Motor neuron (in vitro differentiated cells): ENCODE results near the gene CLBA1. TPM values are rescaled to one million over a fixed set of nuclear protein-coding genes. Genes with fewer than 3 reads are reported as not detected.

ENCODE experiments used
- ATAC-seq, 8 experiments: fragments of 200-7000 bp; cut with Tn5 transposase; replicated peaks in 6 of 8; 2 replicates each; pipeline ENCODE4 v1.8.0; 2021; ENCODE audit warnings: mild to moderate bottlenecking in 8 of 8, moderate library complexity in 8 of 8
- H3K27ac ChIP-seq, 2 donors: fragments of 250-450 bp; sonication (Bioruptor Pico); 2 replicates each; pipeline ENCODE4 v1.9.0; 2021; ENCODE audit warnings: antibody characterized with exemption in 2 of 2, mild to moderate bottlenecking in 2 of 2, moderate library complexity in 1 of 2
- H3K4me1 ChIP-seq, 2 donors: fragments of 250-450 bp; sonication (Bioruptor Pico); replicated peaks in 1 of 2; 2 replicates each; pipeline ENCODE4 v1.6.1; 2021; ENCODE audit warnings: antibody characterized with exemption in 2 of 2, mild to moderate bottlenecking in 2 of 2, moderate library complexity in 1 of 2
- H3K4me3 ChIP-seq, 5 donors: fragments of 250-450 bp; sonication (Bioruptor Pico); 2 replicates each; pipeline ENCODE4 v1.9.0; 2021; ENCODE audit warnings: antibody characterized with exemption in 5 of 5, mild to moderate bottlenecking in 5 of 5, moderate library complexity in 4 of 5
- WGBS, 10 experiments: fragments of 450-650 bp; shearing (Covaris generic); methylation state at CpG; one replicate each; pipeline ENCODE4 v1.0.0; 2022; 5-methylcytosine and 5-hydroxymethylcytosine counted together
- in situ Hi-C, 9 experiments: fragments of 400-800 bp; cut with MboI; loops; one replicate each; pipeline ENCODE4 v1.15.0; 2021; ENCODE audit warnings: low sequenced_read_pairs in 9 of 9, low pct_unique_long_range_greater_than_20kb in 2 of 9; ENCODE audit not compliant: unreplicated experiment in 9 of 9
- total RNA-seq, 8 experiments: library from RNA; unstranded; fragments of 300-600 nt; gene quantifications; 2 replicates each; pipeline versions ENCODE4 v1.2.3 to v1.2.4, GENCODE V29; 2022

The CLBA1 gene
- total RNA-seq, 8 experiments from 2014 or later = 10.0 to 22.2 (median 11.9) TPM

- ATAC-seq = peak; percentile 38 to 68 (median 55)
- H3K4me3 ChIP-seq = no peak overlapping the region
- H3K27ac ChIP-seq = no peak overlapping the region
- in situ Hi-C loops = no loop called here
- H3K4me1 ChIP-seq = peaks cover 4 to 15% of the 10 kb centered on the region in 2 donors
- WGBS, 10 experiments = 0 to 22% methylated on average over 1 to 3 of the region's 36 CpGs; no CpG with 5 or more reads in 8 of the 10 experiments
These were observed 18.0 kb upstream of the CLBA1 start for GRCh38 chr14:104967386-104968152.

DNA sequence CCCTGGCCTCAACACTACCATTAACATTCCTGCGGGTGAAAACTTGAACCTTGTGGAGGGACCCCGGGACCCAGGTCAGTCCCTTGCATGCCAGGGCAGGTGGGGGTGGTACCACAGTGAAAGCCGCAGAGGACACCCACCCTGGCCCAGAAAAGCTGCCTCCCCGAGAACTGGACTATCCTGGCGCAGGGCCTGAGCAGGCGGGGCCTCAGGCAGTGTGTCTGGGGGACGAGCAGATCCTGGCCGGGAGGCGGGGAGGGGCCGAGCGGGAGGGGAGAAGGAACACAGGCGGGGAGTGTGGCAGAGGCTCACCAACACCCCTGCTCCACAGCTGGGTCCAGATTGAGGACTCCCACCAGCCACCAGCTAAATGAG lies 17.4 kb upstream of the CLBA1 start:
- 20% methylated on average over 3 of the region's 12 CpGs; no CpG with 5 or more reads in 9 of the 10 experiments for WGBS, 10 experiments
- ATAC-seq = peak in 6 of 8 experiments; percentile 3 to 43 (median 32)
- Histone ChIP-seq H3K27ac (no peak overlapping the region), H3K4me1 (peaks cover 4 to 21% of the 10 kb centered on the region in 2 donors), H3K4me3 (no peak overlapping the region)
- in situ Hi-C loops = no loop called here

DNA sequence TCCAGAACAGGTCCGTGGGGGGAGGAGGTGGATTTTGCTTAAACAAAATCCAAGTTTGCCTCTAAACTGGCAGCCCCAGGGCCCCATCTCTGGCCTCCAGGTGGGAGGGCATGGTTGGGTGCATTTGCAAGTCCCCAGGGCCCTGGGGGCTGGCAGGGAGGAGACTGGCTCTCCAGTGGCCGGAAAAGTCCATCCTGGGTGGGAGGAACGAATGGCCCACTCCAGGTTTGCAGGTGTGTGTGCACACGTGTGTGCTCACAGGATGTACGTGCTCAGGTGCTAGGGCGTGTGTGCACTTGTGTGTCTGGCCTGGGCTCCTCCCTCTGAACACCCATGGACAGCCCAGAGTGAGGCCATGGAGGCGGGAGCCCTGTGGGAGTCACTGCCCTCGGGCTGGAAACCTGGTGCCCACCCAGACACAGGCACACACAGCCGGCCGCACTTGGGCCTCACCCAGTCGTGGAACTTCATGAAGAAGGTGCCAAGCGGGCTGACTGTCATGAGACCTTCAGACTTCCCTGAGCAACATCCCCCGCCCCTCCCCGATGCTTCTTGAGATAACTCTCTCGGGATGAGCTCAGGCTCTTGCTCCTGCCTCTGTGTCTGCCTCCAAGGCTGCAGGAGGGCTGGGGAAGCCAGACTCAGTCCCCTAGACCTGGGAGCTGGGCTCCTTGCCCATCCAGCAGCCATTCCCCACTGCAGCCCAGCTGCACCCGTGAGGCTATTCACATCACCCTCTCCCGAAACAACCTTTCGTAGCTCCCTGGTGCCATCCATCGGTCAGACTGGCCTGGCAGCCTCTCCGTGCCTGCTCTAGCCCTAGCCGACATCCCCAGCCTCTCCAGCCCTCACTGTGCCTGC lies 16.8 kb upstream of the CLBA1 start:
- in situ Hi-C loops = no loop called here
- ATAC-seq = peak in 1 of 8 experiments; percentile 23
- no peak overlapping the region for H3K4me3 ChIP-seq
- H3K27ac ChIP-seq = no peak overlapping the region
- H3K4me1 ChIP-seq = peaks cover 4 to 27% of the 10 kb centered on the region in 2 donors
- WGBS, 10 experiments = 7 to 90% (median 47%) methylated on average over 1 to 6 of the region's 21 CpGs; no CpG with 5 or more reads in 4 of the 10 experiments

GRCh38 chr14:104969741-104970230 lies 15.8 kb upstream of the CLBA1 start:
- H3K4me3 ChIP-seq = no peak overlapping the region
- in situ Hi-C loops = loop anchor here in 2 of 9 experiments (10.0 kb wide), 1 partner anchor 75 kb away; no protein-coding TSS in a partner anchor
- ATAC-seq = no peak
- H3K4me1 ChIP-seq = peaks cover 4 to 30% of the 10 kb centered on the region in 2 donors
- 67 to 100% (median 100%) methylated on average over 1 to 2 of the region's 10 CpGs; no CpG with 5 or more reads in 7 of the 10 experiments for WGBS, 10 experiments
- H3K27ac ChIP-seq = no peak overlapping the region

DNA sequence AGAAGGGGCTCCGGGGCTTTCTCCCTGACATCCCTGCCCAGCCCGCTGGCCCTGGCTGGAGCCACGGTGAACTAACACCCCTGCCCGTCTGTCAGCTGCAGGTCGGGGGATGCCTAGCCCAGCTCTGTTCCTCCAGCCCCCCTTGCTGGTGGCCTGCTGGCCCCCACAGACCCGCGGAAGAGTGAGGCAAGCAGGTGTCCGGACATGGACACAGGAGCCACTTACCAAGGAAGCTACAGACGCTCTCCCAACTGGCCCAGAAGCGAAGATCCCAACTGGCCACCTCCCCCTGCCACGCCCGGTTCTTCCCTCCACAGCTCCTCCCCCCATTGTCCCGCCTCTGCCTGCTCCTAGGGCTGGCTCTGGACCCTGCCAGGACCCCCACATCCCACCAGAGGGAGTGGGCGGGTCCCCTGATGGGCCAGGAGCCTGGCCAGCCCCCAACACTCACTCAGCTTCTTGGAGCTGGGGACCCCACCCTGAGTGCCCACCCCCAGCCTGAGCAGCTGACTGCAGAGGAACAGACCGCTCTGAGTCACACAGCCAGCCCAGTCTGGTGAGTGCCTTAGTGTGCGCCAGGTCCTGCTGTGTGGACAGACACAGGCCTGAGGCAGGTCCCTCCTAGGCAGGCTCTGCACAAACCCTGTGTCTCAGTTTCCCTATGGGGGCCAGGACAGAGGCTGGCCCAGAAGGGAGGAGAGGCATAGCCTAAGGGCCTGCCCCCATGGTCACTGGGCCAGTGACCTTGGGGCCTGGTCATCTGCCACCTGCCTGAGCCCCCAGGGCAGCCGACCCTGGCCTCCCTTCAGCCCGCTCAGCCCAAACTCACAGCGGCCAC lies 15.1 kb upstream of the CLBA1 start:
- H3K27ac ChIP-seq = no peak overlapping the region
- H3K4me3 ChIP-seq = no peak overlapping the region
- peaks cover 4 to 30% of the 10 kb centered on the region in 2 donors for H3K4me1 ChIP-seq
- in situ Hi-C loops = loop anchor here in 2 of 9 experiments (10.0 kb wide), 1 partner anchor 74 kb away; no protein-coding TSS in a partner anchor
- ATAC-seq = peak in 7 of 8 experiments; percentile 8 to 43 (median 23)
- whole genome bisulfite sequencing, 10 experiments = 0 to 64% (median 60%) methylated on average over 1 to 5 of the region's 19 CpGs; no CpG with 5 or more reads in 7 of the 10 experiments

GRCh38 chr14:104971447-104972240 lies 13.9 kb upstream of the CLBA1 start:
- in situ Hi-C loops = loop anchor here in 2 of 9 experiments (10.0 kb wide), 1 partner anchor 73 kb away; no protein-coding TSS in a partner anchor
- no peak for ATAC-seq

DNA sequence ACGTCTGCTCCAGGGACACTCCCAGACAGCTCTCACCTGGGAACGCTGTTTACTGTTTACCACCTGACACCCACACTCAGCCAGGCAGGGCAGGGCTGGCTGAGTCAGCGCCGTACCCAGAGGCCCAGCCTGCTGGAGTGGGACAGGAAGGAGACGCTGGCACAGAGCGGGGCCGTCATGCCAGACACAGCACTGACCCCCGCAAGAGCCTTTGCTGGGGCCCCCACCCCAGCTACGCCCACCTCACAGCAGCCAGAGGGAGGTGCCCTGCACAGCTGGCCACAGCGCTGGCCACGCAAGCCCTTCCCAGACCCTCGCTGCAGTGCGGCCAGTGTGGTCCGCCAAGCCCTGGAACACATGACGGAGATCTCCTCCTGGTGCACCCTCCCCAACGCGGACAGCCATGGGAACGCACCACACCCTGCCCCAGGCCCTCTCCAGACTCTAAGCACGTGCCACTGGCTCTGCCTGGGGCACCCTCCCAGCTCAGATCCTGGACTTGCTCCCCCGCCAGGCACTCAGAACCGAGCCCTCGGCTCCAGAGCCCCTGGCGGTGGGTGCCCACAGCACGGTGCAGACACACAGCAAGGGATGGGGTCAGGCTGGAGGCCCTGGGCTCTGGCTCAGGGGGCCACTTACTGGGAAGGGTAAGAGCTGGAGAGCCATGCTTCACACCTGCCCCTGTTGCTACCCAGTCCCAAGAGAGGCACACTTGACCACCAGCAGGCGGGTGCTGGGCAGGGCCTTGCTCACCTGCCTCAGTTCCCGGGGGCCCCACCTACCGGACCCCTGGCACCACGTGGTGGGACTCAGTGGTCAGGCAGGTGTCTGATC lies 13.1 kb upstream of the CLBA1 start:
- H3K4me1 ChIP-seq = peaks cover 8 to 41% of the 10 kb centered on the region in 2 donors
- 80 to 83% methylated on average over 1 of the region's 28 CpGs; no CpG with 5 or more reads in 8 of the 10 experiments for WGBS, 10 experiments
- peak in 5 of 8 experiments; percentile 1 to 40 (median 31) for ATAC-seq
- no peak overlapping the region for H3K27ac ChIP-seq
- in situ Hi-C loops = loop anchor here in 2 of 9 experiments (10.0 kb wide), 1 partner anchor 72 kb away; no protein-coding TSS in a partner anchor
- H3K4me3 ChIP-seq = no peak overlapping the region

More at GRCh38 chr14:104971447-104972240, 13.9 kb upstream of the CLBA1 start:
- no peak overlapping the region for H3K27ac ChIP-seq
- WGBS, 10 experiments = 70 to 100% (median 89%) methylated on average over 2 to 3 of the region's 12 CpGs; no CpG with 5 or more reads in 7 of the 10 experiments
- peaks cover 4 to 39% of the 10 kb centered on the region in 2 donors for H3K4me1 ChIP-seq
- H3K4me3 ChIP-seq = no peak overlapping the region

GRCh38 chr14:104973135-104973384 lies 12.5 kb upstream of the CLBA1 start:
- peaks cover 8 to 37% of the 10 kb centered on the region in 2 donors for H3K4me1 ChIP-seq
- ATAC-seq = peak; percentile 24 to 78 (median 64)
- 0 to 67% (median 47%) methylated on average over 3 to 4 of the region's 12 CpGs; no CpG with 5 or more reads in 6 of the 10 experiments for WGBS, 10 experiments
- H3K4me3 ChIP-seq = no peak overlapping the region
- no peak overlapping the region for H3K27ac ChIP-seq
- in situ Hi-C loops = loop anchor here in 2 of 9 experiments (10.0 kb wide), 1 partner anchor 72 kb away; no protein-coding TSS in a partner anchor

DNA sequence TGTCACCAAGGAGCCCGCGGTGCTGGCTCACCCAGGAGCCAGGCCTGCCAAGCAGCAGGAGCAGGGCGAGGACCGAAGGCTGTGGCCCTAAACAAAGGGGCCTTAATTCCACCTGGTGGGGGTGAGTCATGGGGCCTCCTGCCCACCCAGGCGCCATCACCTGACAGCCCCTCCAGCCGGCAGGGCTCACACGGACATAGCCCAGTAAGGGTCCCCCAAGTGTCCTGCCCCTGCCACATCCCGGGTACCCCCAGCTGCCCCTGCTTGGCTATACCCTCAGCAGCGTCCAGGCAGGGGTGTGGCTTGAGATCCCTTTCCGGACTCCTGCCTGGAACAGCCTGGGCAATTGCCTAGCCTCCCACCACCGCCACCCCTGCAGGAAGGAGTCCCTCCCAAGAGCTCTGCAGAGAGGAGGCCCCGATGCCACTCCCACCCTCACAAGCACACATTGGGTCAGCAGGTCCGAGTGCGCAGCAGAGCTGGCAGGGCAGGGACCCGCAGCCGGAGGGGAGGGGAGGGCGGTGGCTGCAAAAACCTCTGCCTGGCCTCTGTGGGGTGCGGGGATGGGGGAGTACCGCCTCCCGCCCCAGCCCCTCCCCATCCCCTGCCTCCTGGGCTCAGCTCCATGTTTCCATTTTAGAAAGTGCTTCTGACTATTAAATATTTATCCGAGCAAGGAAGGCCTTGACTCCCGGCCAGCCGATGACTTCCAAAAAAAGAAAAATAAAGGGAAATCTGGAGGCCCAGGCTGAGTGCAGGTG lies 12.0 kb upstream of the CLBA1 start:
- ATAC-seq = peak in 7 of 8 experiments; percentile 8 to 39 (median 34)
- in situ Hi-C loops = loop anchor here in 2 of 9 experiments (10.0 kb wide), 1 partner anchor 71 kb away; no protein-coding TSS in a partner anchor
- 0 to 46% (median 21%) methylated on average over 1 to 7 of the region's 23 CpGs; no CpG with 5 or more reads in 6 of the 10 experiments for WGBS, 10 experiments
- Histone ChIP-seq H3K4me3 (no peak overlapping the region), H3K27ac (no peak overlapping the region), H3K4me1 (peaks cover 8 to 34% of the 10 kb centered on the region in 2 donors)

DNA sequence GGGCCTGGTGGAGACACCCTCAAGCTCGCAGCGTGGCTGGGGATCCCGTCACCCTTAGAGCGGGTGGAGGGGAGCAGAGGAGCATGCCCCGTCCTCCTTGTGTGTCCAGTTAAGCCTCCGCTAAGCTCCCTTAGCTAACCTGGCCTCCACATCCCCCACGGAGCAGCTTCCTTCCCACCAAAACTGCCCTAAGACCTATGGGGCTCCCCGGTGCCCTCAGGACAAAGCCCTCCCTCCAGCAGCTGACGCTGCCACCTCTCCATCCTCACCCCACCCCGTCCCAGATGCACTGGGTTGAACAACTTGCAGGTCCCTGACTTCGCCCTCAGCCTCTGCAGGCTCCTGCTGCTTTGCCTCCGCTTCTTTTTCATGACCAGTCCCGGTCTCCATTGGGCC lies 11.4 kb upstream of the CLBA1 start:
- no peak overlapping the region for H3K4me3 ChIP-seq
- H3K27ac ChIP-seq = no peak overlapping the region
- H3K4me1 ChIP-seq = peaks cover 8 to 34% of the 10 kb centered on the region in 2 donors
- WGBS, 10 experiments = 40 to 100% (median 100%) methylated on average over 1 to 4 of the region's 13 CpGs; no CpG with 5 or more reads in 5 of the 10 experiments
- in situ Hi-C loops = loop anchor here in 2 of 9 experiments (10.0 kb wide), 1 partner anchor 71 kb away; no protein-coding TSS in a partner anchor
- ATAC-seq = no peak
